Measurements from ENCODE around the gene HNRNPA0. TPM values are rescaled to one million over a fixed set of nuclear protein-coding genes. Genes with fewer than 3 reads are reported as not detected.

Gene HNRNPA0
- polyA plus RNA-seq, 1 of the 3 experiments (the other 2 are of a cell fraction), result 24.9 TPM

- CTCF ChIA-PET, result interaction anchor here (1.2 to 5.8 kb wide), 4 partner anchors 40 to 351 kb away, joined by 3 to 49 read pairs (median 23); no protein-coding TSS in a partner anchor
- H3K27me3 ChIP-seq (ENCODE audit: insufficient read depth), result no peaks in the 10 kb centered on the region
- H3K4me3 ChIP-seq (ENCODE audit: low read depth in 2 of 2, low read length in 1 of 2), result no peak overlapping the region
- H3K79me2 ChIP-seq (ENCODE audit: insufficient read depth), result no peaks in the 10 kb centered on the region
- no peaks in the 10 kb centered on the region for H3K9me3 ChIP-seq
- no peaks in the 10 kb centered on the region for H3K36me3 ChIP-seq (replicated peaks in 1 of 2; ENCODE audit: control insufficient read depth in 1 of 2, insufficient read depth in 2 of 2, low read length in 1 of 2)
- H2AFZ ChIP-seq (ENCODE audit: low read depth), result no peak overlapping the region
- H3K4me1 ChIP-seq (ENCODE audit: control insufficient read depth in 1 of 2, insufficient read depth in 2 of 2, low read depth in 1 of 2, low read length in 1 of 2), result no peaks in the 10 kb centered on the region
- no peak for DNase-seq
- WGBS (ENCODE audit: low lambda C conversion rate), result 68% methylated on average over 2 of the region's 2 CpGs
- H3F3A ChIP-seq (replicated peaks; ENCODE audit: insufficient read depth), result peaks cover 6% of the 10 kb centered on the region
- TF ChIP-seq NFIC (IDR thresholded peaks at IDR 0.05; ENCODE audit: borderline replicate concordance) (no peak), SIN3A (IDR thresholded peaks at IDR 0.05; ENCODE audit: borderline replicate concordance, low read depth, low read length) (no peak), FOSL2 (IDR thresholded peaks at IDR 0.05; ENCODE audit: borderline replicate concordance, low read depth) (no peak), MEF2A (IDR thresholded peaks at IDR 0.05; ENCODE audit: borderline replicate concordance, low read depth) (no peak), TCF12 (IDR thresholded peaks at IDR 0.05) (no peak), JUND (IDR thresholded peaks at IDR 0.05) (no peak)
- TF ChIP-seq, protein P1, sequence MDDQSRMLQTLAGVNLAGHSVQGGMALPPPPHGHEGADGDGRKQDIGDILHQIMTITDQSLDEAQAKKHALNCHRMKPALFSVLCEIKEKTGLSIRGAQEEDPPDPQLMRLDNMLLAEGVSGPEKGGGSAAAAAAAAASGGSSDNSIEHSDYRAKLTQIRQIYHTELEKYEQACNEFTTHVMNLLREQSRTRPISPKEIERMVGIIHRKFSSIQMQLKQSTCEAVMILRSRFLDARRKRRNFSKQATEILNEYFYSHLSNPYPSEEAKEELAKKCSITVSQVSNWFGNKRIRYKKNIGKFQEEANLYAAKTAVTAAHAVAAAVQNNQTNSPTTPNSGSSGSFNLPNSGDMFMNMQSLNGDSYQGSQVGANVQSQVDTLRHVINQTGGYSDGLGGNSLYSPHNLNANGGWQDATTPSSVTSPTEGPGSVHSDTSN (IDR thresholded peaks at IDR 0.05), result no peak
- TF ChIP-seq, protein P2, sequence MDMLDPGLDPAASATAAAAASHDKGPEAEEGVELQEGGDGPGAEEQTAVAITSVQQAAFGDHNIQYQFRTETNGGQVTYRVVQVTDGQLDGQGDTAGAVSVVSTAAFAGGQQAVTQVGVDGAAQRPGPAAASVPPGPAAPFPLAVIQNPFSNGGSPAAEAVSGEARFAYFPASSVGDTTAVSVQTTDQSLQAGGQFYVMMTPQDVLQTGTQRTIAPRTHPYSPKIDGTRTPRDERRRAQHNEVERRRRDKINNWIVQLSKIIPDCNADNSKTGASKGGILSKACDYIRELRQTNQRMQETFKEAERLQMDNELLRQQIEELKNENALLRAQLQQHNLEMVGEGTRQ (IDR thresholded peaks at IDR 0.05; ENCODE audit: borderline replicate concordance, low read depth, low read length), result no peak
- no peaks in the 10 kb centered on the region for H3K9me2 ChIP-seq
- no peaks in the 10 kb centered on the region for H4K20me1 ChIP-seq (ENCODE audit: insufficient read depth)
- POLR2A ChIA-PET, result no interaction called here
- H3K27ac ChIP-seq (ENCODE audit: low read depth in 2 of 2, low read length in 1 of 2), result no peak overlapping the region
- H3K9ac ChIP-seq, result no peak overlapping the region
- H3K4me2 ChIP-seq, result no peak overlapping the region
Observed at GRCh38 chr5:137782055-137782454, 27.9 kb upstream of the HNRNPA0 start.

DNA sequence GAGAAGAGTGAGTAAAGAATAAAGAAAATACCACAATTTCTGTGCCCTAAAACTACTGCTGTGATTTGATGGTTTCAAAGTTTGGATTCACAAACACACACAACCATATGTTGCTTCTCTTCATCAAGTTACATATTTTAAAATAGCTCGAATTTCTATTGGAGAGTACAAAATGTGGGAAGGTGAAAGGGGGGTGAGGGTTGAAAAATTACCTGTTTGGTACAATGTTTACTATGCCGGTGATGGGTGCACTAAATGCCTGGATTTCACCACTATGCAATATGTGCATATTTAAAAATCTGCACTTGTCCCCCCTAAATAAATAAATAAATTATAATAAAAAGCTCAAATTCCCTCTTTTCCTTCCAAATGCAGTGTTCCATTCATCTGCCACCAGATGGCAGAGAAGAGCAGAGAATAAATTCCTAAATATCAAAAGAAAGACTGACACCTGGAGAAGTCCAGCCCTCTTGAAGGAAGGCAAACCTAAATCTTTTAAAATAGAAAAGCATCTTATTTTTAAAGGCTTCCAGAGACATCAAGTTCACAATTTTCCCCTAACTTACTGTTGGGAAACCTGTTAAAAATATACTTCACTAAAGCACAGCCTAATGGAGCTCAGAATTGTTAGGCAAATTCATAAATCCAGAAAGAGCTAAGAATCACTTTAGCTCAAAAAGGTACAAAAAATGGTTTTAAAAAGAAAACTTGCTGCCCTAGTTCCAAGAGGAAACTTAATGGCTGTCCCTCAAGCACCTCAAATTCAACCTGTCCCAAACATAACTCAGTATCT, 24.8 kb upstream of the HNRNPA0 start:
- H3K36me3 ChIP-seq (replicated peaks in 1 of 2; ENCODE audit: control insufficient read depth in 1 of 2, insufficient read depth in 2 of 2, low read length in 1 of 2), result no peaks in the 10 kb centered on the region
- H3K27ac ChIP-seq (ENCODE audit: low read depth in 2 of 2, low read length in 1 of 2), result no peak overlapping the region
- no peaks in the 10 kb centered on the region for H3K27me3 ChIP-seq (ENCODE audit: insufficient read depth)
- POLR2A ChIA-PET, result interaction anchor here (0.6 to 1.2 kb wide), 2 partner anchors 24 to 250 kb away, joined by 3 read pairs; partner anchors contain the start of gene HNRNPA0
- H3K4me3 ChIP-seq (ENCODE audit: low read depth in 2 of 2, low read length in 1 of 2), result no peak overlapping the region; a peak in 1 of 4 replicates
- H3K79me2 ChIP-seq (ENCODE audit: insufficient read depth), result no peaks in the 10 kb centered on the region
- no peak overlapping the region for H2AFZ ChIP-seq (ENCODE audit: low read depth)
- no peaks in the 10 kb centered on the region for H3K9me2 ChIP-seq
- no peaks in the 10 kb centered on the region for H3K9me3 ChIP-seq
- WGBS (ENCODE audit: low lambda C conversion rate), result 41% methylated on average over 2 of the region's 2 CpGs
- H3K4me1 ChIP-seq (ENCODE audit: control insufficient read depth in 1 of 2, insufficient read depth in 2 of 2, low read depth in 1 of 2, low read length in 1 of 2), result no peaks in the 10 kb centered on the region
- no peaks in the 10 kb centered on the region for H4K20me1 ChIP-seq (ENCODE audit: insufficient read depth)
- no peak overlapping the region for H3K4me2 ChIP-seq
- peak; percentile 35 for DNase-seq
- no peak overlapping the region for H3K9ac ChIP-seq
- peaks cover 6% of the 10 kb centered on the region for H3F3A ChIP-seq (replicated peaks; ENCODE audit: insufficient read depth)
- CTCF ChIA-PET, result interaction anchor here (0.6 to 5.8 kb wide), 97 partner anchors 9 to 434 kb away, joined by 3 to 51 read pairs (median 5); partner anchors contain the start of genes CDC23, FAM13B, HNRNPA0 and KLHL3
- no peak for TF ChIP-seq FOXJ3 (CRISPR knock-in tag; IDR thresholded peaks at IDR 0.05)
- no peak for TF ChIP-seq TAF1 (IDR thresholded peaks at IDR 0.05; ENCODE audit: borderline replicate concordance, low read depth, low read length)
- no peak for TF ChIP-seq IRF3 (IDR thresholded peaks at IDR 0.05; ENCODE audit: low read depth, low read length)
- TF ChIP-seq ZBTB33 (IDR thresholded peaks at IDR 0.05; ENCODE audit: borderline replicate concordance, low read depth), result no peak
- no peak for TF ChIP-seq POLR2AphosphoS5 (IDR thresholded peaks at IDR 0.05; ENCODE audit: low read depth, low read length)
- no peak for TF ChIP-seq RCOR1 (IDR thresholded peaks at IDR 0.05; ENCODE audit: low read length)
- TF ChIP-seq TCF12 (IDR thresholded peaks at IDR 0.05), result no peak
- no peak for TF ChIP-seq MXI1 (IDR thresholded peaks at IDR 0.05; ENCODE audit: low read depth, low read length)
- TF ChIP-seq CHD2 (IDR thresholded peaks at IDR 0.05; ENCODE audit: low read length, partially characterized antibody), result no peak
- TF ChIP-seq SMC3 (IDR thresholded peaks at IDR 0.05; ENCODE audit: low read depth, low read length), result peak; percentile 61
- no peak for TF ChIP-seq USF1 (IDR thresholded peaks at IDR 0.05; ENCODE audit: borderline replicate concordance, low read depth)
- no peak for TF ChIP-seq FOSL2 (IDR thresholded peaks at IDR 0.05; ENCODE audit: borderline replicate concordance, low read depth)

All from SK-N-SH (cell line).